ENCODE results near the gene IFT57.

DNA sequence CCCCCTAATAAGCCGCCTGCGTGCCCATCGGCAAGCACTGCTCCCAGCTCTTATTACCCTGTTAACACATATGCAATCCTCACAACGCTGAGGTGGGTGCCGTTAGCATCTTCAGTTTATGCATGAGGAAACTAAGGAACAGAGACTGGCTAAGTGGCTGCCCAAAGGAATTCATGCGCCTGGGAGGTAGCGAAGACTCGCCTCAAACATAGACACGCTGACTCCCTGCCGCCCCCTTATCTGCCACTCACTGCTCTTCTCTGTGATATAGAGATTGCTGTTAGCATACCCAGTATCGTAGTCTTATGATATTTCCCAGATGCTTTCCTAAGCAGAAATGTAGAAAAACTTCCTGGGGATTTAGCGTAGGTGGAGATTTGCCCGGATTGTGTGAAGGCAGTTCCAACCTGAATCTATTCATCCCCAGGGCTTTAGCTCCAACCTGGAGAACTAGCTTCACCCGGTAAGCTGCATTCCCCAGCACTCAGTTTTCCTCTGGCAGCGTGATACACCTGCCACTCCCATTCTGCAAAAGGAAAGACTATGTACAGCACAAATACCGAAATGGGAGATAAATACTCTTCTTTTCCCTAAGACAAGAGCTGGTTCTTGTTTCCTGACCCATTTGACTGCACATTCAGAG, 107.7 kb downstream of the IFT57 start:
- no peak for TF ChIP-seq CTCF (conservative IDR thresholded peaks at IDR 0.05; ENCODE audit: low read length)
- no peak for TF ChIP-seq EZH2phosphoT487 (IDR thresholded peaks at IDR 0.05; ENCODE audit: borderline replicate concordance)
